GM12872 (cell line): ENCODE data around the gene TFR2.

Source experiments
- CTCF ChIP-seq: IDR thresholded peaks from 3 replicates; pipeline ENCODE4 v1.5.1; 2011; ENCODE audit warnings: low read depth, mild to moderate bottlenecking, low read length, moderate library complexity; ENCODE audit not compliant: insufficient read depth

Gene TFR2

DNA sequence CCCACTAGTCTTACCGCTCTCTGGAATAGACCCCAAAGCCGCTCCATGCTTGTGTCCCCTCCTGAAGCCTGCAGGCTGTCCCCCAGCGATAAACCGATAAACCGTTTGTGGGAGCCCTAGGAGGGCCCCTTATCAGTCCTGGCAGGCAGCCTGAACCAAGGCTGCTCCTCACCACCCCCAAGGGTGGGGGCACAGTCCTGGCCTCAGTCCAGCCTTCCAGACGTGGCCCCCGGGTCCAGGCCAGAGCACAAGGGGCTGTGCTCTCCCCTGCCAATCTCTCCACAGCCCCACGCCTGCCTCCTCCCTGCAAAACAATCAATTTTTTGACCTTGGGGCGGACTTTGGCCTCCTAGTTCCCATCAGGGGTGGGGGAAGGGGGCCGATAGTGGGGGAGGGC is at the start of gene TFR2:
TSS of gene TFR2 (minus strand) at position 90 of the 397 bp plus-strand sequence. CDS start at position 47, 43 bp downstream.
- TF ChIP-seq CTCF = no peak

GRCh38 chr7:100689230-100690135 is 48.1 kb upstream of the TFR2 start:
- TF ChIP-seq CTCF = peak; percentile 25; the same call in 1 of the 3 replicates

GRCh38 chr7:100688326-100688860 is 47.0 kb upstream of the TFR2 start:
- no peak for TF ChIP-seq CTCF

DNA sequence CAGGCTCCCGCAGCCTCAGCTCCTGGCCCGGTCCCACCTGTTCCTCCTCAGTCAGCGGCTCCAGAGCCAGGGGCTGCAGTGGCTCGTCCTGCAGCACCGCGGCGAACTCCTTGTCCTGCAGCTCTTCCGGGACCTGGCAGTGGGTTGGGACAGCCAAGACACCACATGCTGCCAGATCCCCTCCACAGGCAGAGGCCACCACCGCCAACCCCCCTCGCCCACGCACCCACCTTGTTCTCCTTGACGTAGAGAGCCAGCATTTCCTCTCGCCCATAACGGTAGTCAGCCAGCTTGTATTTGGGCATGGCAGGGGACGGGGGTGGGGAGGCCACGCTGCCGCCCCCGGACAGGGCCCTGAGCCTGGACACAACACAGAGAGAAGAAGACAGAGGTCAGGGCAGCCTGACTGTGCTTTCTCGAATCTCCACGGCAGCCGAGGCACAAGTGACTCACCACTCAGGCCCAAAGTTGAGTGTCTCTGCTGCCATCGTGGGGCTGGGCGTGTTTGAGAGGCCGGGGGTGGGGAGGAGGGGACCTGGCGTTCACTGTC is 46.5 kb upstream of the TFR2 start:
- TF ChIP-seq CTCF = no peak

DNA sequence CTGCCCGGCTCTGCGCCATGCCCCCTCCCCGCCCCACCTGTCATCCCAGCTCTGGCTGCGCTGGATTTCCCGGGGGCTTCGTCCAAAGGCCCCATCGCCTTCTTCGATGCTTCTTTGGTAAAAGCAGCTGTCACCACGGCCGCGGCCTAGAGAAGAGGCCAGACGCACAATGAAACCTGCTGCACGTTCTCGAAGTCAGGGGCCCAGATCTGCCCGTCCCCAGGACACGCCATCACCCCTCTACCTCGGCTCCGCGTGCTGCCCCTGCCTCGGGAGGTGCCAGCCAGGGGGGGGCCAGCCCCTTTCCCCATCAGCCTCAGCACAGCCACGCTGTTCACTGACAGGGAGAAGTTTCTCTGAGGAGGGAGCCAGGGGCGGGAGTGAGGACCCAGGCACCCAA is 45.9 kb upstream of the TFR2 start:
- TF ChIP-seq CTCF = no peak

DNA sequence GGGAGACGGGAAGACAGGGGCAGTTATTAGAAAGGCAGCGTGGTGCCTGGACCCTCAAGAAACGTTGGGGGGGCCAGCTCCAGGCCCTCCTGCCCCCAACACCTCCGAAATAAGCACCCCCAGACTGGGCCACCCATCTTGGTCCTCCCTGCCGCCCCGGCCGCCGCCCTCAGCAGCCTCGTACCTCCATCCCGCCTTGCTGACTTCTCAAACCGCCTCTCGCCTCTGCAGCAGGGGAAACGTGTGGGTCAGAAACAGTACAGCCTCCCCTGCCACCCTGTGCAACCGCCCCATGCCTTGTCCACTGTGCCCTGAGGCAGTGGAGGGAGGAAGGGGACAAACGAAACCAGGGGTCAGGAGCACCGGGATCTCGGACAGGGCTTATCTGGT is 45.5 kb upstream of the TFR2 start:
- no peak for TF ChIP-seq CTCF

DNA sequence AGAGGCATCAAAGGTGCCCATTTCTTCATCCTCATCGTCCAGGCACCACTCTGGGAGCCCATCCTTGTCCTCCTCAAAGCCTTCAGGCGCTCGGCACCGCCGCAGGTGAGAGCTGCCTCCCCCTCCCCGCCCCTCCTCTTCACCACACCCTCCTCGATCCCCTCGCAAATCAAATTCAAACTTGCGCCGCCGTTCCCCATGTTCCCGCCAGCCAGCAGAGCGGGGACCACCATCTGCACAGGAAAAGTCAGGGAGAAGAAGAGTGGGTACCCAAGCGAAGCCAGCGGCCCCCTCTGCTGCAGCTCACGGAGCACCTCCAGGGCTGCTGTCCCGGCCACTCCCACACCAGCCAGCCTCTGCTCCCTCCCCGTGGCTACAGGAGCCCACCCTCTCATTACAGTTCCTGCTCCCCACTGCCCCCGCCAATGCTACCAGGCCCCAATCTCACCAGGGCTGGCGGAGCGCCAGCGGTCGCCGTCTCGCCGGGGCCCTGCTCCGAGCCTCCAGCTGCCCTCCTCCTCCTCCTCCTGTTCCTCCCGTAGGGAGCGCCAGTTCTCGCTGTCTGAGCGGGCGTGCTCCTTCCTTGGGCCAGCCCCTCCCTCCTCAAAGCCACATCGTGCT is 45.0 kb upstream of the TFR2 start:
- no peak for TF ChIP-seq CTCF
